Measurements from ENCODE around the gene LHX1. TPM values are rescaled to one million over a fixed set of nuclear protein-coding genes. Genes with fewer than 3 reads are reported as not detected.

LHX1 gene
- total RNA-seq, 4 donors from 2014 or later = 2.8 TPM; not detected in 3

DNA sequence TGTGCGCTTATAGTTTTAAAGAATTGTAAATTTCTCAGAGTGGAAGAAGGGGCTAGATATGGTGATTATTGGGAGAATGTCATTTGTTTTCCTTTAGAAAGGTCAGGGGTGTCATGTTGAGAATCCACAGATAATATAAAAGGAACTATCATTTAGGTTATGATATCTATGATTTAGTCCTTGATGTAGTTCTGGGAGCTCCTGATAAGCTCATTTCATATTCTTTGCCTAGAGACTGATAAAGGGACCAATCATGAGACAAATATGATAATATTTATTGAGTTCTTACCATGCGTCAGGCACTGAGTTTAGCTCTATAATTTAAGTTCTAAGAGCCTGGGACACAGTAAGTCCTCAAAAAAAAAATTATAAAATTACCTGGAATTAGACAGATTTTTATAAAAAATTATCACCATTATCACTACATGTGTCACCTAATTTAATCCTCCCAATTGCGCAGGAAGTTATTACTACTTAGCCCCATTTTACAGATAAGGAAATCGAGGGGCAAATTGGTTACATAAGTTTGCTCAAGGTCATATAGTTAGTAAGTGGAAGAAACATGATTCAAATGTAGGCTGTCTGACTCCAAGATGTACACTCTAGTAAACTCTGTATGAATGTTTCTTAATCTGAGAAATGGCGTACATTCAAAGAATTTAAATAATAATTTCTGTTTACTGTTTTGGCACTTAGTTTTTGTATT lies 14.0 kb downstream of the LHX1 start:
- intact Hi-C loops (cut with DNase I; ENCODE audit: low total_unique reads) = no loop called here
- H3K27ac ChIP-seq = no peak overlapping the region
- TF ChIP-seq, protein P1, sequence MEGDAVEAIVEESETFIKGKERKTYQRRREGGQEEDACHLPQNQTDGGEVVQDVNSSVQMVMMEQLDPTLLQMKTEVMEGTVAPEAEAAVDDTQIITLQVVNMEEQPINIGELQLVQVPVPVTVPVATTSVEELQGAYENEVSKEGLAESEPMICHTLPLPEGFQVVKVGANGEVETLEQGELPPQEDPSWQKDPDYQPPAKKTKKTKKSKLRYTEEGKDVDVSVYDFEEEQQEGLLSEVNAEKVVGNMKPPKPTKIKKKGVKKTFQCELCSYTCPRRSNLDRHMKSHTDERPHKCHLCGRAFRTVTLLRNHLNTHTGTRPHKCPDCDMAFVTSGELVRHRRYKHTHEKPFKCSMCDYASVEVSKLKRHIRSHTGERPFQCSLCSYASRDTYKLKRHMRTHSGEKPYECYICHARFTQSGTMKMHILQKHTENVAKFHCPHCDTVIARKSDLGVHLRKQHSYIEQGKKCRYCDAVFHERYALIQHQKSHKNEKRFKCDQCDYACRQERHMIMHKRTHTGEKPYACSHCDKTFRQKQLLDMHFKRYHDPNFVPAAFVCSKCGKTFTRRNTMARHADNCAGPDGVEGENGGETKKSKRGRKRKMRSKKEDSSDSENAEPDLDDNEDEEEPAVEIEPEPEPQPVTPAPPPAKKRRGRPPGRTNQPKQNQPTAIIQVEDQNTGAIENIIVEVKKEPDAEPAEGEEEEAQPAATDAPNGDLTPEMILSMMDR (IDR thresholded peaks at IDR 0.05) = no peak
- no peak for TF ChIP-seq POLR2A (IDR thresholded peaks at IDR 0.05)
- H3K36me3 ChIP-seq = no peaks in the 10 kb centered on the region
- no peak overlapping the region for H3K4me3 ChIP-seq
- H3K4me1 ChIP-seq = peaks cover 3 to 6% of the 10 kb centered on the region in 2 donors
- DNase-seq = no peak
- H3K27me3 ChIP-seq = peaks cover 1 to 10% of the 10 kb centered on the region in 2 donors
- no peaks in the 10 kb centered on the region for H3K9me3 ChIP-seq

DNA sequence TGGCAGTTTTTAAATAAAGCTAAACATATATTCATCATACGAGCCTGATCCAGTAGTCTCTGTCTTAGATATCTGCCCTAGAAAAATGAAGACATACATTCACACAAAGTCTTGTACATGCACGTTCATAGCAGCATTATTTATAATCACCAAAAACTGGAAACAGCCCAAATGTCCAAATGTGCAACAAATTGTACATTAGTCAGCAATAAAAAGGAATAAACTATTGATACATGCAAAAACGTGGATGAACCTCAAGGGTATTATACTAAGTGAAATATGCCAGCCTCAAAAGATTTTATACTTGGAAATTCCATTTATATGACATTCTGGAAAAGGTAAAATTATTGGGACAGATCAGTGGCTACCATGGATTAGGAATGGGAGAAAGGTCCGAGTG lies 34.2 kb downstream of the LHX1 start:
- Histone ChIP-seq H3K9me3 (no peaks in the 10 kb centered on the region), H3K27ac (no peak overlapping the region), H3K36me3 (no peaks in the 10 kb centered on the region), H3K27me3 (no peaks in the 10 kb centered on the region), H3K4me1 (no peaks in the 10 kb centered on the region), H3K4me3 (no peak overlapping the region)
- intact Hi-C loops (cut with DNase I; ENCODE audit: low total_unique reads) = no loop called here
- no peak for DNase-seq
- TF ChIP-seq POLR2A (IDR thresholded peaks at IDR 0.05) = no peak
- TF ChIP-seq, protein P1 (IDR thresholded peaks at IDR 0.05) = no peak

DNA sequence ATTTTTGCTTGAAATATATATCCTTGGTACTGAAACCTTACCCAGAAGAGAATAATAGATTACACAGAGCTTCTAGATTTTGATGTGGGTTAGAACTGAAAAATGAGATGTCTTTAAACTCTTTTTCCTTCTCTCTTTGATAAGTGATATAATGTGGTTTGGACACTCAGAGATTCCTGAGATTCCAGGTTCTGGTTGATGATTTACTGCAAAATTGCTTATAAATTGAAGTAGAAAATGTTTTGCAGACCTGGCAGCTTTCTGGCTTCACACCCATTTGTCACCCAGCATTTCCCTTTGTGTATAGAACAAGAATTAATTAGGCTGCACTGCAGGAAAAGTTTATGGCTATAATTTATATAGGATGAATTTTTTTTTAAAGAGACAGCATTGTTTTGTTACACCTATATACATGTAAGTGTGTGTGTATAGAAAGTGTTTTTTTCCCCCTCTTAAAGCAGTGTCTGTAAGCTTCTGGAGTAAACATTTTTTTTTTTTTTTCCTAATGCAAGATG lies 35.0 kb downstream of the LHX1 start:
- no peak for TF ChIP-seq POLR2A (IDR thresholded peaks at IDR 0.05)
- TF ChIP-seq, protein P1 (IDR thresholded peaks at IDR 0.05) = no peak
- Histone ChIP-seq H3K4me1 (no peaks in the 10 kb centered on the region), H3K27ac (no peak overlapping the region), H3K36me3 (no peaks in the 10 kb centered on the region), H3K9me3 (no peaks in the 10 kb centered on the region), H3K4me3 (no peak overlapping the region), H3K27me3 (no peaks in the 10 kb centered on the region)
- intact Hi-C loops (cut with DNase I; ENCODE audit: low total_unique reads) = no loop called here
- DNase-seq = no peak

DNA sequence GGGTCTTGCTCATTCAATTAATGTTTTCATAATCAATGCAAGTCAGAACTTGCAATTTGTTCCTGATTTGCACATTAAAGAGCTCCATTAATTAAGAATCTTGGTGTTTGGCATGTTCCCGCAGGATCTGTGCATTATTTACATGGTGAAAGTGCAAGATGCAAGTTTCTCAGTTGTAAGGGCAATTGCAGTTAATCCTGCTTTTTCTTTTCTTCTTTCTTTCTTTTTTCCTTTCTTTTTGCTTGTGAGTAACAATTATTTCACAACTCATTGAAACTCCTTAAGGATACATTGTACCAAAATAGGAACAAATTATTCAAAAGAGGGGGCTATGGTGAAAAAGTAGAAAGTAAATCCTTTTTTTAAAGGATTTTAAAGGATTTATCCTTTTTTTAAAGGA lies 35.6 kb downstream of the LHX1 start:
- H3K27me3 ChIP-seq = no peaks in the 10 kb centered on the region
- TF ChIP-seq, protein P1 (IDR thresholded peaks at IDR 0.05) = no peak
- TF ChIP-seq POLR2A (IDR thresholded peaks at IDR 0.05) = no peak
- no peak overlapping the region for H3K27ac ChIP-seq
- intact Hi-C loops (cut with DNase I; ENCODE audit: low total_unique reads) = no loop called here
- no peaks in the 10 kb centered on the region for H3K9me3 ChIP-seq
- no peak overlapping the region for H3K4me3 ChIP-seq
- H3K36me3 ChIP-seq = no peaks in the 10 kb centered on the region
- H3K4me1 ChIP-seq = no peaks in the 10 kb centered on the region
- DNase-seq = no peak

DNA sequence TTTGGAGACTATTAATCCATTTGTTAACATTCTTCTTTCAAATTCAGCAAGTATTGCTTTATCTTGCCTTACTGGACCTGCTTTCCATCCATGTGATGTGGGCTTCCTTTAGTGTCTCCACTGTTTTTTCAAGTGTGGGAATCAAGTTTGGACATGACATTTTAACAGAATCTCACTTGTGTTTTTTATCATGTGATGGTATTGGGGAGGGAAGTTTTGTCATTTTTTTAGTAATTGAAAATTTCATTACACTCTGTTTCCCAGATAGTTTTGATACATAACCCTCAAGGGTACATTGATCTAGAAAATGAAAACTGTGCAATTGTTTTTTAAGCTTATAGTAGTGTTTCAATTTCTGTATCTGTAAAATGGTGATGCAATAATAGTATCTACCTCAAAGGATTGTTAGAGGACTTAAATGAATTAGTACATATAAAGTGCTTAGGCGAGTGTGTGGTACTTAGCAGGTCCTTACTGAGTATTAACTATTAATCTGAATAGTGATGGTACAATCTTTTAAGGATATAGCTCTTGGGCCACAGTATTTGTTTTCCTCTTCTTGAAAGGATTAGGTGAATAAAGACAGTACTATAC lies 38.7 kb downstream of the LHX1 start:
- H3K9me3 ChIP-seq = no peaks in the 10 kb centered on the region
- no peak for DNase-seq
- H3K4me1 ChIP-seq = no peaks in the 10 kb centered on the region
- intact Hi-C loops (cut with DNase I; ENCODE audit: low total_unique reads) = no loop called here
- no peak overlapping the region for H3K4me3 ChIP-seq
- no peak for TF ChIP-seq POLR2A (IDR thresholded peaks at IDR 0.05)
- TF ChIP-seq, protein P1 (IDR thresholded peaks at IDR 0.05) = no peak
- H3K27ac ChIP-seq = no peak overlapping the region
- H3K27me3 ChIP-seq = no peaks in the 10 kb centered on the region
- no peaks in the 10 kb centered on the region for H3K36me3 ChIP-seq
